Endothelial cell (in vitro differentiated cells): ENCODE results near the gene UEVLD. TPM values are rescaled to one million over a fixed set of nuclear protein-coding genes. Genes with fewer than 3 reads are reported as not detected.

Experiments used
- DNase-seq: peaks from one replicate; pipeline ENCODE4 v3.0.0; 2021; ENCODE audit warnings: low spot score
- H3K27ac Mint-ChIP-seq: one replicate; pipeline ENCODE4 v1.8.0; 2021; ENCODE audit warnings: mixed read lengths, inconsistent platforms; ENCODE audit not compliant: unreplicated experiment
- H3K27me3 Mint-ChIP-seq: one replicate; pipeline ENCODE4 v1.8.0; 2021; ENCODE audit warnings: mild to moderate bottlenecking, moderate library complexity, mixed read lengths, inconsistent platforms; ENCODE audit not compliant: unreplicated experiment
- H3K36me3 Mint-ChIP-seq: one replicate; pipeline ENCODE4 v1.8.0; 2021; ENCODE audit warnings: mild to moderate bottlenecking, low read depth, mixed read lengths, inconsistent platforms; ENCODE audit not compliant: unreplicated experiment
- H3K4me1 Mint-ChIP-seq: one replicate; pipeline ENCODE4 v1.8.0; 2021; ENCODE audit warnings: mild to moderate bottlenecking, mixed read lengths, inconsistent platforms; ENCODE audit not compliant: unreplicated experiment
- H3K4me3 Mint-ChIP-seq: one replicate; pipeline ENCODE4 v1.8.0; 2021; ENCODE audit warnings: mild to moderate bottlenecking, mixed read lengths, inconsistent platforms; ENCODE audit not compliant: unreplicated experiment
- H3K9me3 Mint-ChIP-seq: one replicate; pipeline ENCODE4 v1.8.0; 2021; ENCODE audit warnings: mixed read lengths, inconsistent platforms; ENCODE audit not compliant: unreplicated experiment
- total RNA-seq: library from RNA; stranded (reverse); fragmentation: NEBNext Ultra II Directional; extraction: Animal tissue kit (Norgen Biotek cat#: 25700); gene quantifications from one replicate; pipeline ENCODE4 v1.2.1, GENCODE V29; 2021; ENCODE audit not compliant: unreplicated experiment
- TF ChIP-seq, protein P1 (sequence below): fragments of 200-600 bp; sonication (generic); IDR thresholded peaks from one replicate; pipeline ENCODE4 v1.5.0; 2021; ENCODE audit warnings: antibody characterized with exemption; ENCODE audit not compliant: unreplicated experiment

Gene UEVLD
- total RNA-seq, 1 donor from 2014 or later: 13.2 TPM

DNA sequence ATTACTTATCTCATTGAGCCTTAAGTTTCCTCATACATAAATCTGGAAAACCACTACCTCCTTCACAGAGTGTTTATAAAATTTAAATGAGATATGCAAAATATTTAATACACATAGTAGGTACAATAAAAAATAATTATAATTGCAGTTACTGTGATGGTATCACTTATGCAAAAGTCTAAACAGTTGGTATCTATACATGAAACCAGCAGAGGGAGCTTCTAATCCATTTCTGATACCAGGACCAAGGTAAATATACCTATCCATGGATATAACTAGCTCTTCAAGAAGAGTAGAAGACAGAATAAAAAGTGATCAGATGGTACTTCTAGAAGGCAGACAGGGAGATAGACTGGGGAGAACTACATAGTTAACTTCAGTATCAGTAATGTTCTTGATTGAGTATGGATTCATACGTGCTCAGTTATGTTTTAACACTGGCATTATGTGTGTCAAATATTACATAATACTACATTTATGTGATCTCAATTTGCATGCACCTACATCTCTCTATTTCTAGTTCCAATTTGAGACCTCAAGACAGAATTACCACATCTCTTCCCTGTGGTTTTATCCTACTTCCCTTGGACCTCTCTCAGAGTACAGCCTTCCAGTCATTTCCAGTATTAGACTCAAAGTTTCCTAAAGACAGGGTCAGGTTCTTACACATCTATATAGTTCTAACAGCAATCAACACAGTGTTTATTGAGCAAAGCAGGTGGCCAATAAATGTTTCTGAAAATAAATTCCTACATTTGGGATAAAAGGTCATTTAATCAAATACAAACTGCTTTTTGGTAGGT, 48.1 kb downstream of the UEVLD start:
- Mint-ChIP-seq H3K9me3 (no peaks in the 10 kb centered on the region), H3K27me3 (no peaks in the 10 kb centered on the region), H3K27ac (no peak overlapping the region), H3K4me1 (peaks cover 10% of the 10 kb centered on the region), H3K4me3 (no peak overlapping the region), H3K36me3 (peaks cover 5% of the 10 kb centered on the region)
- no peak for DNase-seq
- TF ChIP-seq, protein P1, sequence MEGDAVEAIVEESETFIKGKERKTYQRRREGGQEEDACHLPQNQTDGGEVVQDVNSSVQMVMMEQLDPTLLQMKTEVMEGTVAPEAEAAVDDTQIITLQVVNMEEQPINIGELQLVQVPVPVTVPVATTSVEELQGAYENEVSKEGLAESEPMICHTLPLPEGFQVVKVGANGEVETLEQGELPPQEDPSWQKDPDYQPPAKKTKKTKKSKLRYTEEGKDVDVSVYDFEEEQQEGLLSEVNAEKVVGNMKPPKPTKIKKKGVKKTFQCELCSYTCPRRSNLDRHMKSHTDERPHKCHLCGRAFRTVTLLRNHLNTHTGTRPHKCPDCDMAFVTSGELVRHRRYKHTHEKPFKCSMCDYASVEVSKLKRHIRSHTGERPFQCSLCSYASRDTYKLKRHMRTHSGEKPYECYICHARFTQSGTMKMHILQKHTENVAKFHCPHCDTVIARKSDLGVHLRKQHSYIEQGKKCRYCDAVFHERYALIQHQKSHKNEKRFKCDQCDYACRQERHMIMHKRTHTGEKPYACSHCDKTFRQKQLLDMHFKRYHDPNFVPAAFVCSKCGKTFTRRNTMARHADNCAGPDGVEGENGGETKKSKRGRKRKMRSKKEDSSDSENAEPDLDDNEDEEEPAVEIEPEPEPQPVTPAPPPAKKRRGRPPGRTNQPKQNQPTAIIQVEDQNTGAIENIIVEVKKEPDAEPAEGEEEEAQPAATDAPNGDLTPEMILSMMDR: no peak

DNA sequence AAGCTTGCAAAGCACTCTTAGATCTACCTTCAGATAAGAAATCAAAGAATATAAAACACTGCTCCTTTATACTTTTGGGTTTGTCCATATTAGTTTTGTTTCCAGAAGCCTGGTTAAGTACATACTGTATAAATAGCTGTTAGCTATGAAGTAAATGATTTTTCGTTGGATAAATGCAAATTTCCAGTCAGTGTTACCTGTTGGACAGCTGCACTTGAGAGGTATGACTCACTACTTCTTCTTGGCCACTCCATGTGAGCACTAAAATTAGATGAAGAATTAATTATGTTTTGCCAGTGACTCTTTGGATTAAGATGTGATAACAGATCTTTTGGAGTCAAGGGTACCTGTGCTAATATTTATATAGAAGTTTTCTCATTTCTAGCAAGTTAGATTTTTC, 52.3 kb downstream of the UEVLD start:
- peaks cover 3% of the 10 kb centered on the region for H3K4me1 Mint-ChIP-seq
- DNase-seq: no peak
- no peak overlapping the region for H3K27ac Mint-ChIP-seq
- no peaks in the 10 kb centered on the region for H3K27me3 Mint-ChIP-seq
- H3K36me3 Mint-ChIP-seq: no peaks in the 10 kb centered on the region
- H3K9me3 Mint-ChIP-seq: no peaks in the 10 kb centered on the region
- no peak overlapping the region for H3K4me3 Mint-ChIP-seq
- TF ChIP-seq, protein P1: no peak

DNA sequence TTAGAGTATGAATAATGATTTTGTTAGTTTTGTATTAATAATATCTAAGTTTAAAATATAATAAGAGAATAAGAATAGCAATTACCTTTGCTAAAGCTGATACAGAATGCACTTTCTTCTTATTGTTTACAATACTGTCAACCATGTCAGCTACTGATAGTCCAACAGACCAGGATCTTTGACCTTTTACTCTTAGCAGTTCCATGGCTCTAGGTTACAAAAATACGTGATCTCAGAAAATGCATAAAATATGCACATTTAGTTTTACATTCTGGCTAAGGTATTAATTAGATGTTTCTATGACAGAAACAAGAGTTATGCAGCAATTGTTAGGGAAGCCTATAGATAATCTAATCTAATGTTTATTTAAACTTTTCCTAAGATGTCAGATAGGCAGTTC, 54.3 kb downstream of the UEVLD start:
- TF ChIP-seq, protein P1: no peak
- Mint-ChIP-seq H3K4me3 (no peak overlapping the region), H3K9me3 (no peaks in the 10 kb centered on the region), H3K27me3 (peaks cover 3% of the 10 kb centered on the region), H3K27ac (no peak overlapping the region), H3K4me1 (no peaks in the 10 kb centered on the region), H3K36me3 (no peaks in the 10 kb centered on the region)
- no peak for DNase-seq

DNA sequence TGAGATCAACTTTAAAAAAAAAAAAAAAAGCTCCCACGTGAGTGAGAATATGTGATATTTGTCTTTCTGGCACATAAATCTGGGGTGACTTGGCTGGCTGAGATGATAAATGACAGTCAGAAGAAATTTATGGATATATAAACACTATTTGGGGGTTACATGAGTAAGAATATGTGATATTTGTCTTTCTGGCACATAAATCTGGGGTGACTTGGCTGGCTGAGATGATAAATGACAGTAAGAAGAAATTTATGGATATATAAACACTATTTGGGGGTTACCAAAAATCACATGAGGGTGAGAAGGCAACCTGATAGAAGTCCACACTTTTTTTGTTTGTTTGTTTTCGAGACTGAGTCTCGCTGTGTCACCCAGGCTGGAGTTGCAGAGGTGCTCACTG, 55.2 kb downstream of the UEVLD start:
- H3K4me1 Mint-ChIP-seq: no peaks in the 10 kb centered on the region
- H3K9me3 Mint-ChIP-seq: no peaks in the 10 kb centered on the region
- no peaks in the 10 kb centered on the region for H3K36me3 Mint-ChIP-seq
- DNase-seq: no peak
- H3K27ac Mint-ChIP-seq: no peak overlapping the region
- peaks cover 3% of the 10 kb centered on the region for H3K27me3 Mint-ChIP-seq
- no peak overlapping the region for H3K4me3 Mint-ChIP-seq
- TF ChIP-seq, protein P1: no peak

DNA sequence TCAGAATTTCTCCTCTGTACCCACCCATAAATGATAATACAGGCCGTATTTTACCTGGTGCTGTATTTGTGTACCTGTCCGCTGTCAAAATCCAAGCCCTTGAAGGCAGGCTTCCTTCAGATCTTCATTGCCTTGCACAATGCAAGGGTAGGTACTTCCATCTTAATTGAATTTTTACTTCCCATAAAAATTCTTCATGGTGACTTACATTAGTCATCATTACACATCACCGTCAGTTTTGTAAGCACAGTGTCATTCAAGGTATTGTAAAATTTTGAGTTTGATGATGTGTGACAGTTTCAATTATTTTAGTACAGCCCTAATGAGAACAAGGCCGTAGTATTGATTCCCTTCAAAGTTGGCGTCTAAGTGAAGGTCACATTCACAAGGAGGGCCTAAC, 61.0 kb downstream of the UEVLD start:
- no peaks in the 10 kb centered on the region for H3K9me3 Mint-ChIP-seq
- H3K27me3 Mint-ChIP-seq: peaks cover 14% of the 10 kb centered on the region
- peak overlapping the region; percentile 100 for H3K27ac Mint-ChIP-seq
- H3K4me3 Mint-ChIP-seq: peak overlapping the region; percentile 99
- peaks cover 20% of the 10 kb centered on the region for H3K4me1 Mint-ChIP-seq
- no peak for DNase-seq
- H3K36me3 Mint-ChIP-seq: peaks cover 7% of the 10 kb centered on the region
- TF ChIP-seq, protein P1: no peak
